Activated naive CD4-positive, alpha-beta T cell (primary cell): ENCODE measurements around the gene XYLB.

Source experiments
- DNase-seq, 4 experiments: peaks; one replicate each; lab custom pipeline; 2025; lab: John Stamatoyannopoulos, UW

XYLB gene

GRCh38 chr3:38364721-38365400, 18.3 kb downstream of the XYLB start:
- no peak for DNase-seq

GRCh38 chr3:38365469-38366062, 19.0 kb downstream of the XYLB start:
- DNase-seq, result no peak

DNA sequence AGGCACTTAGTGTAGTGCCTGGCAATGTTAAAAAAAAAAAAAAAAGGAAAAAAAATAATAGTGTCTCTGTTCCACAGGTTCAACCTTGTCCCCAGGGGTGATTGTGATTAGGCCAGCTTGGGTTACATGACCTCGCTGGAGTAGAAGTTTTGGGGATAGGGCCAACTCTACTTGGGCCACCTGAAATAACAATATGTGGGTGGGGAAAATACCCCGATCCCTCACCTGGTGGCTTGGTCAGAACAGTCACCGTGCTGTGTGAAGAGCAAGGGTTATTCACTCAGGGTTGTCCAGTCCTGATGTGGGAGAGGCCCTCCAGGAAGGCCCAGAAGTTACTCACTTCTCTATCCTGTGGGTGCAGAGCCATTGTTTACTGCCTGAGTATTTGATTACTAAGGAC, 19.5 kb downstream of the XYLB start:
- DNase-seq, result no peak

- no peak for DNase-seq
Measured at GRCh38 chr3:38367779-38368178, 21.2 kb downstream of the XYLB start.

GRCh38 chr3:38368238-38368637, 21.7 kb downstream of the XYLB start:
- DNase-seq, result no peak

DNA sequence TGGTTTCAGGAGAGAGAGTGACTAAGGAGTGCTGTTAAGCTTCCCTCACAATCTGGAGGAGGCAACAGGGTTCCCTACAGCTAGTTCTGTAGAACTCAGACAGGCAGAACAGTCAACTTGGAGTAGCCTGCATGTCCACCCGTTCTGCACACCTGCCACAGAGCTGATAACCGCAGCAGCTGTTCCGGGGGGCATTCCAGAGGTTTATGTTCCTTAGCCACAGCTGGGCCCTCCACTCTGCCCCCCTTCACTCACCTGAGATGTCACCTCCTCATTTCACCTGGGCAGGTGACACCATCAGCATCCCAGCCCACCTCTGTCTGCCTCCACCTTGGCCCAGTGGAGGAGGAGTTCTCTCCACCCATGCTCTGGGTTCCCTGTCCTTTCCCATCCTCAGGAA, 22.6 kb downstream of the XYLB start:
- no peak for DNase-seq

GRCh38 chr3:38370149-38370548, 23.6 kb downstream of the XYLB start:
- DNase-seq, result no peak

- DNase-seq, result no peak
Measured at GRCh38 chr3:38370861-38371260, 24.3 kb downstream of the XYLB start.

DNA sequence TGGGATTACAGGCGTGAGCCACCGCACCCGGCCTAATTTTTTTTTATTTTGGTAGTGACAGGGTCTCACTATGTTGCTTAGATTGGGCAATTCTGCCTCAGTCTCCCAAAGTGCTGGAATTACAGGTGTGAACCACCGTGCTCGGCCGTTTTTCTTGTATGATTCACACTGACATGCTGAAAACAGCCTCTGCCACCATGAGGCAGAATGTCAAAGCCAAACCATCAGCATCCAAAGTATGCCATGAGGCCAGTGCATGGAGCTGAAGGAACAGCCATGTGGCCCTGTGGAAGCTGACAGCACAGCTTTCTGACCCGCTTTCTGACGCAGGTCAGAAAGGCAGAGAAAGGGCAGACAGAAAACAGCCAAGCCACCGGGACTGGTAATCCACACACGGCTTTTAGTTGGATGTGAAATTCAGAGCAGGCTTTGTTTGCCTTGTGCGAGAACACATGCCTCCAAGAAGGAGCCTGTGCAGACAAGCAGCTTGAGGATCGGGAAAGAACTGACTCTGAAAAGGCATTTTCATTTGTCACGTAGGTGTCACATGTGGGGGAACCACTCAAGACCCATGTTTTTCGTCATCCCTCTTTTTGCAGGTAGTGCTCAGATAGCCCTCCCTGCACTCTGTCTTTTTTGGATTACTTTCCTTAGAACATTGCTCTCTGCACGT, 25.1 kb downstream of the XYLB start:
- DNase-seq, result no peak

- no peak for DNase-seq
Measured at GRCh38 chr3:38372214-38372601, 25.6 kb downstream of the XYLB start.

GRCh38 chr3:38374221-38374620, 27.6 kb downstream of the XYLB start:
- DNase-seq, result no peak

GRCh38 chr3:38375072-38375471, 28.5 kb downstream of the XYLB start:
- no peak for DNase-seq

GRCh38 chr3:38375488-38376097, 29.0 kb downstream of the XYLB start:
- DNase-seq, result no peak

- no peak for DNase-seq
Measured at GRCh38 chr3:38376098-38376816, 29.7 kb downstream of the XYLB start.

DNA sequence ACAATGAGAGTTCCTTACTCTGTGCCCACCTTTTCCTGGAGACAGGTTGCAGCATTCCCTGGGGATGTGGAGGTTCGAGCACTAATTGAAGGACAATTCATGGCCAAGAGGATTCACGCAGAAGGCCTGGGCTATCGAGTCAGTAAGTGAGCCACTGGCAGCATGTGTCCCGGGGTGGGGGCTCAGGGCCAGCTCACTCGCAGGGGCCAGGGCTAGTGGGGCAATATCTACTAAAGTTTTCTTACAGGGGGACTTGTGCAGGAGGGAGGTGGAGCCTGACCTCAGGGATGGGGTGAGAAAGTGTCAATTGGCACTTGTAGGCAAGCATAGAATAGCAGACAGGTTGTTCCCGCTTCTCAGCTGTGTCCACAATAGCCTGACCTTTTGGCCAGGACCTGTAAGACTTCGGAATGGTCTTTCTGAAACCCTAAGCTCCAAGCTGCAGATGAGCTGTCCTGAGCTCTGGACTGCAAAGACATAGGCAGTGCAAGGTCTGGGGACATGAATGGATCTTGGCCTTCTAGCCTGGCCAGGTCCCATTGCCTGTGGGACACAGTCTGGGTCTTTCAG, 32.7 kb downstream of the XYLB start:
- DNase-seq, result no peak

- no peak for DNase-seq
Measured at GRCh38 chr3:38382506-38383080, 36.0 kb downstream of the XYLB start.

DNA sequence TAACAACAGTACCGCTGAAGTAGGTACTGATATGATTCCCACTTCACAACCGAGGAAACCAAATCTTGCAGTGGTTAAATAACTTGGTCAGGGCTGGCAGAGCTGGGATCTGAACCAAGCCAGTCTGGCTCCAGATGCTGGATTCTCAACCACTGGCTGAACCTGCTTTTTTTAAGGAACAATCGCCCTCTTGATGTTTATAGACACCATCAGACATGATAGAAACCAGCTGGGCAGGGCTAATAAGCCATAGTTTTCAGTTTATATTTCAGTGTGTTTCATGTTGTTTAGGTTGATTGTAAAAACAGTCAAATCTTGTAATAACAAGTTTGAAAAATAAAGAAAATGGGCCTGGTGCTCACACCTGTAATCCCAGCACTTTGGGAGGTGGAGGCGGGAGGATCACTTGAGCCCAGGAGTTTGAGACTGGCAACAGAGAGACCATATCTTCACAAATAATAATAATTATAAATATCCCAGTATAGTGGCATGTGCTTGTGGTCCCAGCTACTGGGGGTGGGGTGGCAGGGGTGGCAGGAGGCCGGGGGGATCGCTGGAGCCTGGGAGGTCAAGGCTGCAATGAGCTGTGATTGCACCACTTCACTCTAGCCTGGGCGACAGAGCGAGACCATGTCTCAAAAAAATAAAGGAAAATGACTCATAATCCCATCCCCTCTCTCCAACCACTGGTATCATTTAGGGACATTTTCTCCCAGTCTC, 36.7 kb downstream of the XYLB start:
- DNase-seq, result no peak

DNA sequence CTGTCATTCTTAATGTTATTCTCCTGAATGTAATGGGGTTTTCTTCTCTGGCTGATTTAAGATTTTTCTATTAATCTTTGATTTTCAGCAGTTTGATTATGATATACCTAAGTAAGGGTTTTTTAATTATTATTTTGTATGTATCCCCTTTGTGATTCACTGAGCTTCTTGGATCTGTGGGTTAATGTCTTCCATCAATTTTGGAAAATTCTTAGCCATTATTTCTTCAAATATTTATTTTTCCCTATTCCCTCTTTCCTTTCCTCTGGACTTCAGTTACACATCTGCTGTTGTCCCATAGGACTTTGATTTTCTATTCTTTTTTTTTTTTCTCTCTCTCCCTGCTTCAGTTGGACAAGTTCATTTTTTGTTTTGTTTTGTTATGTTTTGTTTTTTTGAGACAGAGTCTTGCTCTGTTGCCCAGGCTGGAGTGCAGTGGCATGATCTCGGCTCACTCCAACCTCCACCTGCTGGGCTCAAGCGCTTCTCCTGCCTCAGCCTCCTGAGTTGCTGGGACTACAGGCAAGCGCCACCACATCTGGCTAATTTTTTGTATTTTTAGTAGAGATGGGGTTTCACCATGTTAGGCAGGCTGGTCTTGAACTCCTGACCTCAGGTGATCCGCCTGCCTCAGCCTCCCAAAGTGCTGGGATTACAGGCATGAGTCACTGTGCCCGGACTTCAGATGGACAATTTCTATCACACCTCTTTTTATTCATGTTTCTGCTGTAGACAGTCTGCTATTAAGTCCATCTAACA, 40.6 kb downstream of the XYLB start:
- DNase-seq, result no peak

DNA sequence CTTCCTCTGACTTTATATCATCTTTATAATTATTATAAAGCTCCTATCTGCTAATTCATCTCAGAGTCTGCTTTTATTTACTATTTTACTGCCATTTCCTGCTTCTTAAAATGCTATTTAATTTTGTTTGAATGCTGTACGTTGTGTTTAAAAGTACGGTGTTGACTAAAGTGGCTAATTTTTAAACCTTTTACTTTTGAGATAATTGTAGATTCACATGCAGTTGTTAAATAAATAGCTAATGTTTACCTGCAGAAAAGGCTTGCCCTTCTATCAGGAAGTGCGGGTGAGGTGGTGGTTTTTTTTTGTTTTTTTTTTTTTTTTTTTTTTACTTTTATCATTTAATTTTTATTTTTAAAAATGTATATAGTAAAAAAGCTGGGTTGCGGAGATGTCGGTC, 41.3 kb downstream of the XYLB start:
- no peak for DNase-seq

GRCh38 chr3:38392604-38393163, 46.1 kb downstream of the XYLB start:
- DNase-seq, result no peak
